CD14-positive monocyte (primary cell): ENCODE results near the gene PTPRD. TPM values are rescaled to one million over a fixed set of nuclear protein-coding genes. Genes with fewer than 3 reads are reported as not detected.

Experiments used
- DNase-seq, 3 donors: peaks; one replicate each; pipeline ENCODE4 v3.0.0-alpha.2; 2011 to 2022
- H2AFZ ChIP-seq: 2 replicates; pipeline ENCODE4 v1.6.0; 2012; ENCODE audit warnings: mild to moderate bottlenecking, low read depth, low read length, inconsistent platforms; ENCODE audit not compliant: insufficient read depth, poor library complexity, severe bottlenecking
- H3K27ac ChIP-seq, 2 donors: 1 replicate in 1 of 2; 2 replicates in 1 of 2; pipeline ENCODE4 v1.5.1; 2012 to 2013; ENCODE audit warnings: low read length in 2 of 2, control low read depth in 1 of 2, inconsistent platforms in 1 of 2, low read depth in 1 of 2, mild to moderate bottlenecking in 1 of 2
- H3K27me3 ChIP-seq, 2 donors: one replicate each; pipeline versions ENCODE4 v1.6.0 to v1.6.1; 2011 to 2013; ENCODE audit warnings: low read length in 2 of 2; ENCODE audit not compliant: control insufficient read depth in 2 of 2, insufficient read depth in 2 of 2
- H3K36me3 ChIP-seq, 2 donors: replicated peaks in 1 of 2; 1 replicate in 1 of 2; 2 replicates in 1 of 2; pipeline versions ENCODE4 v1.5.1 to v1.6.1; 2012 to 2013; ENCODE audit warnings: low read length in 2 of 2, control low read depth in 1 of 2, inconsistent platforms in 1 of 2, mild to moderate bottlenecking in 1 of 2; ENCODE audit not compliant: insufficient read depth in 2 of 2, control insufficient read depth in 1 of 2
- H3K4me1 ChIP-seq, 2 donors: 1 replicate in 1 of 2; 2 replicates in 1 of 2; pipeline versions ENCODE4 v1.5.1 to v1.6.1; 2012 to 2013; ENCODE audit warnings: low read length in 2 of 2, control low read depth in 1 of 2, inconsistent platforms in 1 of 2, mild to moderate bottlenecking in 1 of 2, moderate library complexity in 1 of 2; ENCODE audit not compliant: insufficient read depth in 2 of 2, control insufficient read depth in 1 of 2
- H3K4me2 ChIP-seq: replicated peaks from 2 replicates; pipeline ENCODE3; 2012; ENCODE audit warnings: low read length, moderate library complexity, mild to moderate bottlenecking; ENCODE audit not compliant: poor library complexity, severe bottlenecking; ENCODE audit errors: extremely low read depth
- H3K4me3 ChIP-seq, 3 experiments: fragments of 200-600 bp in 1 of 3; sonication (generic) in 1 of 3; replicated peaks in 1 of 3; 1 replicate in 2 of 3; 2 replicates in 1 of 3; pipeline ENCODE4 v1.5.1; 2011 to 2013; ENCODE audit warnings: low read length in 3 of 3, mild to moderate bottlenecking in 3 of 3, control low read depth in 2 of 3, low read depth in 2 of 3, inconsistent platforms in 1 of 3, moderate library complexity in 1 of 3
- H3K79me2 ChIP-seq: 2 replicates; pipeline ENCODE4 v1.6.0; 2012; ENCODE audit warnings: mild to moderate bottlenecking, control low read depth, inconsistent platforms, low read length, moderate library complexity; ENCODE audit not compliant: insufficient read depth
- H3K9ac ChIP-seq: 2 replicates; pipeline ENCODE4 v1.6.0; 2017; ENCODE audit warnings: low read length, mild to moderate bottlenecking; ENCODE audit not compliant: insufficient read depth, poor library complexity, severe bottlenecking
- H3K9me3 ChIP-seq, 2 donors: replicated peaks in 1 of 2; 1 replicate in 1 of 2; 2 replicates in 1 of 2; pipeline versions ENCODE4 v1.5.1 to v1.6.1; 2012 to 2013; ENCODE audit warnings: low read length in 2 of 2, control low read depth in 1 of 2; ENCODE audit not compliant: control insufficient read depth in 1 of 2, insufficient read depth in 1 of 2
- H4K20me1 ChIP-seq: 2 replicates; pipeline ENCODE4 v1.6.0; 2012; ENCODE audit warnings: mild to moderate bottlenecking, low read length, control low read depth, moderate library complexity; ENCODE audit not compliant: insufficient read depth
- H3K27ac Mint-ChIP-seq, 7 donors: one replicate each; pipeline ENCODE4 v1.8.0; 2020; ENCODE audit warnings: mild to moderate bottlenecking in 7 of 7, mixed read lengths in 7 of 7, moderate library complexity in 6 of 7, inconsistent platforms in 2 of 7
- H3K27me3 Mint-ChIP-seq, 3 donors: one replicate each; pipeline ENCODE4 v1.8.0; 2021 to 2022; ENCODE audit warnings: low read depth in 3 of 3, mild to moderate bottlenecking in 3 of 3, mixed read lengths in 3 of 3, moderate library complexity in 3 of 3, inconsistent platforms in 1 of 3
- H3K36me3 Mint-ChIP-seq, 2 donors: one replicate each; pipeline ENCODE4 v1.8.0; 2020; ENCODE audit warnings: mixed read lengths in 2 of 2, inconsistent platforms in 1 of 2, mild to moderate bottlenecking in 1 of 2
- H3K4me1 Mint-ChIP-seq: one replicate; pipeline ENCODE4 v1.8.0; 2020; ENCODE audit warnings: mild to moderate bottlenecking, mixed read lengths
- H3K4me3 Mint-ChIP-seq, 2 donors: one replicate each; pipeline ENCODE4 v1.8.0; 2020; ENCODE audit warnings: mild to moderate bottlenecking in 2 of 2, mixed read lengths in 2 of 2, moderate library complexity in 1 of 2
- H3K9me3 Mint-ChIP-seq, 7 donors: one replicate each; pipeline ENCODE4 v1.8.0; 2020 to 2022; ENCODE audit warnings: mixed read lengths in 7 of 7, mild to moderate bottlenecking in 6 of 7, moderate library complexity in 6 of 7, inconsistent platforms in 2 of 7
- WGBS: methylation state at CpG from one replicate; pipeline ENCODE4 v1.1.5; 2013; ENCODE audit warnings: missing lambda C conversion rate; ENCODE audit not compliant: insufficient coverage; 5-methylcytosine and 5-hydroxymethylcytosine counted together
- intact Hi-C, 2 donors: fragments of 100-400 bp; cut with micrococcal nuclease; formaldehyde crosslinking; loops; one replicate each; pipeline versions ENCODE4 v1.15.0 to v1.15.1; 2023
- polyA plus RNA-seq, 3 donors: library from polyadenylated mRNA; depleted of rRNA in 1 of 3; unstranded in 2 of 3; stranded (reverse) in 1 of 3; fragments of 300-500 nt in 2 of 3; fragments of >200 nt in 1 of 3; fragmentation: Illumina TruSeq in 2 of 3; gene quantifications; 1 replicate in 2 of 3; 2 replicates in 1 of 3; pipeline ENCODE4 v1.2.3, GENCODE V29; 2012 to 2021
- TF ChIP-seq, protein P1 (sequence below): fragments of 200-600 bp; IDR thresholded peaks from one replicate; pipeline ENCODE4 v1.8.0; 2022; ENCODE audit warnings: antibody characterized with exemption, mild to moderate bottlenecking

Gene PTPRD
- polyA plus RNA-seq, 3 donors, result not detected

DNA sequence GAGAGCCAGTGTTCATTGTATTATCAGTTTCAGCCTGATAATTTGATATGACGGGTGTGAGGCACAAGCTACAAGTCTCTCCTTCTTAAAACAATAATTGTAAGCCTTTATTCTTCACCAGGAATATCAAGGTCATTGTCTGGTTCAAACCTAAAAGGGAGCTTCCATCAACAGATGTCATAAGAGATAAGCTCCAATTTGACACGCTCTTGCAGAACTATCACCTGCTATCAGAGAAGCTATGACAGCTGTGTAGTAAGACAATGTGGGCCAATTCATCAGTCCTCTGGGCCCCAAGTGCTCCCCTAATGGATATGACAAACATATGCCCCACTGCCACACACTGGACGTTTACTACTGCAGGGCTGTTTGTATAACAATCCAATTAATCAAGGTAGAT, 1803.1 kb downstream of the PTPRD start:
- no peaks in the 10 kb centered on the region for H3K79me2 ChIP-seq
- H3K9ac ChIP-seq, result no peak overlapping the region
- H3K9me3 ChIP-seq, result no peaks in the 10 kb centered on the region
- Mint-ChIP-seq H3K4me3 (no peak overlapping the region), H3K27ac (no peak overlapping the region), H3K27me3 (peaks cover 0 to 2% (median 0%) of the 10 kb centered on the region in 3 donors), H3K4me1 (no peaks in the 10 kb centered on the region), H3K36me3 (no peaks in the 10 kb centered on the region), H3K9me3 (peaks cover 0 to 7% (median 0%) of the 10 kb centered on the region in 7 donors)
- H2AFZ ChIP-seq, result no peak overlapping the region
- no peak overlapping the region for H3K4me3 ChIP-seq
- no peaks in the 10 kb centered on the region for H3K27me3 ChIP-seq
- no peaks in the 10 kb centered on the region for H3K36me3 ChIP-seq
- no peaks in the 10 kb centered on the region for H4K20me1 ChIP-seq
- intact Hi-C loops, result no loop called here
- no CpG with 5 or more reads among the region's 3 CpGs for WGBS
- H3K4me2 ChIP-seq, result no peak overlapping the region
- TF ChIP-seq, protein P1, sequence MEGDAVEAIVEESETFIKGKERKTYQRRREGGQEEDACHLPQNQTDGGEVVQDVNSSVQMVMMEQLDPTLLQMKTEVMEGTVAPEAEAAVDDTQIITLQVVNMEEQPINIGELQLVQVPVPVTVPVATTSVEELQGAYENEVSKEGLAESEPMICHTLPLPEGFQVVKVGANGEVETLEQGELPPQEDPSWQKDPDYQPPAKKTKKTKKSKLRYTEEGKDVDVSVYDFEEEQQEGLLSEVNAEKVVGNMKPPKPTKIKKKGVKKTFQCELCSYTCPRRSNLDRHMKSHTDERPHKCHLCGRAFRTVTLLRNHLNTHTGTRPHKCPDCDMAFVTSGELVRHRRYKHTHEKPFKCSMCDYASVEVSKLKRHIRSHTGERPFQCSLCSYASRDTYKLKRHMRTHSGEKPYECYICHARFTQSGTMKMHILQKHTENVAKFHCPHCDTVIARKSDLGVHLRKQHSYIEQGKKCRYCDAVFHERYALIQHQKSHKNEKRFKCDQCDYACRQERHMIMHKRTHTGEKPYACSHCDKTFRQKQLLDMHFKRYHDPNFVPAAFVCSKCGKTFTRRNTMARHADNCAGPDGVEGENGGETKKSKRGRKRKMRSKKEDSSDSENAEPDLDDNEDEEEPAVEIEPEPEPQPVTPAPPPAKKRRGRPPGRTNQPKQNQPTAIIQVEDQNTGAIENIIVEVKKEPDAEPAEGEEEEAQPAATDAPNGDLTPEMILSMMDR, result no peak
- H3K4me1 ChIP-seq, result no peaks in the 10 kb centered on the region
- DNase-seq, result no peak
- no peak overlapping the region for H3K27ac ChIP-seq

DNA sequence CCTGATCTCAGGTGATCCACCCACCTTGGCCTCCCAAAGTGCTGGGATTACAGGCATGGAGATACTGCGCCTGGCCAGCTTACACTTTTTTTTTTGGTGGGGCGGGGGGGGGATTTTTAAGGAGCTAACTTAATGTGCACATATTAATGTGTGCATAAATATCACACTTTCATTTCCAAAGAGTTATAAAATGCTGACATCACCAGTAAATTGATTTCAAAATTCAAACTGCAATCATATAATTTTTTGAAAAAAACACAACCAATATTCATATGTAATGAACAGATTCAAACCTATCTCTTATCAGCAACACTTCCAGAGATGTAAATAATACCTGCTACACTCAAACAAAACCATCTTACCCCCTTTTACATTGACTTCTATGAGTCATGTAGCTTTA, 1806.7 kb downstream of the PTPRD start:
- WGBS, result no CpG with 5 or more reads among the region's 2 CpGs
- intact Hi-C loops, result no loop called here
- Histone ChIP-seq H3K4me1 (no peaks in the 10 kb centered on the region), H3K9ac (no peak overlapping the region), H3K4me3 (no peak overlapping the region), H3K36me3 (no peaks in the 10 kb centered on the region), H4K20me1 (no peaks in the 10 kb centered on the region), H3K9me3 (no peaks in the 10 kb centered on the region), H3K27me3 (no peaks in the 10 kb centered on the region), H3K79me2 (no peaks in the 10 kb centered on the region), H2AFZ (no peak overlapping the region), H3K4me2 (no peak overlapping the region), H3K27ac (no peak overlapping the region)
- no peaks in the 10 kb centered on the region for H3K27me3 Mint-ChIP-seq
- no peaks in the 10 kb centered on the region for H3K4me1 Mint-ChIP-seq
- no peak overlapping the region for H3K4me3 Mint-ChIP-seq
- H3K27ac Mint-ChIP-seq, result no peak overlapping the region
- DNase-seq, result no peak
- H3K36me3 Mint-ChIP-seq, result no peaks in the 10 kb centered on the region
- TF ChIP-seq, protein P1, result no peak
- peaks cover 0 to 6% (median 0%) of the 10 kb centered on the region in 7 donors for H3K9me3 Mint-ChIP-seq
